Duodenal mucosa (tissue), 2 donors: ENCODE results near the gene EEIG1.

Source experiments
- H3K27ac ChIP-seq: one replicate; pipeline ENCODE4 v1.7.0; 2013; ENCODE audit warnings: low read depth, low read length
- H3K27me3 ChIP-seq, 2 donors: one replicate each; pipeline ENCODE4 v1.7.0; 2013; ENCODE audit warnings: low read length in 2 of 2, control low read depth in 1 of 2; ENCODE audit not compliant: insufficient read depth in 2 of 2, control insufficient read depth in 1 of 2
- H3K36me3 ChIP-seq, 2 donors: one replicate each; pipeline ENCODE4 v1.7.0; 2013; ENCODE audit warnings: low read length in 2 of 2, control low read depth in 1 of 2; ENCODE audit not compliant: insufficient read depth in 2 of 2, control insufficient read depth in 1 of 2
- H3K4me1 ChIP-seq, 2 donors: one replicate each; pipeline ENCODE4 v1.7.0; 2013; ENCODE audit warnings: low read length in 2 of 2, control low read depth in 1 of 2; ENCODE audit not compliant: insufficient read depth in 2 of 2, control insufficient read depth in 1 of 2
- H3K4me3 ChIP-seq, 2 donors: one replicate each; pipeline ENCODE4 v1.7.0; 2013; ENCODE audit warnings: low read length in 2 of 2, low read depth in 1 of 2
- H3K9ac ChIP-seq, 2 donors: one replicate each; pipeline ENCODE4 v1.7.0; 2013; ENCODE audit warnings: low read length in 2 of 2, low read depth in 1 of 2
- H3K9me3 ChIP-seq, 2 donors: one replicate each; pipeline ENCODE4 v1.7.0; 2013; ENCODE audit warnings: low read length in 2 of 2, control low read depth in 1 of 2; ENCODE audit not compliant: control insufficient read depth in 1 of 2

The EEIG1 gene

DNA sequence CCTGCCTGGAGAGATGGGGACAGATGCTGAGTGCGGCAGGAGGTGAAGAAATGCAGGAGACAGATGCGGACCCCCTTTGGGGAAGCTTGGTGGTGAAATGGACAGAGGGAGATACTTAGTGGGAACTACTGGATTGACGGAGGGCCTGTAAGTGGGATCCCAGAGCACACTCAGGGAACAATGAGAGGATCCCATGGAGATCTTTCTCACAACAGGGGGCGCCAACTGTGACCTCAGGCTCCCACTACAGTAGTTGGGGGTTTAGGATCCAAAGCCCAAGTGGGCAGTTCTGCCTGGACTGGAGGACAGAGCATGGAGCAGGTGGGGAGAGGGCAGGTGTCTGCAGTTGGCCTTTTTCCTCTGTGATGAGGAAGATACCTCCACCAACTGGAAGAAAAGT is 46.5 kb downstream of the EEIG1 start:
- Histone ChIP-seq H3K27ac (no peak overlapping the region), H3K9ac (no peak overlapping the region), H3K4me1 (peaks cover 20 to 50% of the 10 kb centered on the region in 2 donors), H3K27me3 (peaks cover 2 to 8% of the 10 kb centered on the region in 2 donors), H3K9me3 (no peaks in the 10 kb centered on the region), H3K4me3 (no peak overlapping the region), H3K36me3 (peaks cover 0 to 5% of the 10 kb centered on the region in 2 donors)

DNA sequence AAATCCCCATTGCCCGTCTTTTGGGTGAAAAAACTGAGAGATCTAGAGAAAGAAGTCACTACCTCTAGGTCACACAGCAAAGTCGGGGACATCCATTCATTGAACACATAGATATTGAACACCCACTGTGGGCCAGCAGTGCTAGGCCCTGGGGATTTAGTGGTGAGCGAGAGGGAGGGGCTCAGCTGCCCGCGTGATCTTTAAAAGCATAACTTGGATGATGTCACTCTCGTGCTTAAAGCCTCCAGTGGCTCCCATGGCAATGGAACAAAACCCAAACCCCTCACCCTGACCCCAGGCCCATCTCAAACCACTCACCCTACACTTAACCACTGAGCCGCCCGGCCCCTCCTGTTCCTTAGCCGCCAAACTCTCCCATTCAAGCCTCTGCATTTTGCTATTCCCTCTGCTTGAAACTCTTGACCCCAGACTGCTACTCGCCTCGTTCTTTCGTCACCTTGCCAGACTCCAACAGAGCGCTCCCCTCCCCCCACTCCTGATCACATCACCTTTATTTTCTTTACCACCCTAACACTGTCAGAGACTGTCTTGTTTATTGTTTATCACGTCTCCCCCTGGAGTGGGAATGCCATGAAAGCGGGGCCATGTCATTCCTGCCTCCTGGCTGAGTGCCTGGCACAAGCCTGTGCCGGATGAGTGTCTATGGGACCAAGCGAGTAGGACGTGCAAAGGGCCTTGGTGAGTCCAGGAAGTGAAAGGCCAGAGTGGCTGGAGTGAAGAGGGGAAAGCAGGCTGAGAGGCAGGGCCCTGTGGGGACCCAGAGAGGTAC is 49.5 kb downstream of the EEIG1 start:
- Histone ChIP-seq H3K9ac (no peak overlapping the region), H3K9me3 (no peaks in the 10 kb centered on the region)

More for the DNA sequence above, 49.5 kb downstream of the EEIG1 start:
- H3K27me3 ChIP-seq = peaks cover 20 to 26% of the 10 kb centered on the region in 2 donors
- H3K27ac ChIP-seq = no peak overlapping the region
- H3K4me1 ChIP-seq = peaks cover 25 to 48% of the 10 kb centered on the region in 2 donors
- H3K36me3 ChIP-seq = peaks cover 0 to 5% of the 10 kb centered on the region in 2 donors
- peak overlapping the region; percentile 48 to 55 for H3K4me3 ChIP-seq
